AG09309 (cell line): ENCODE data around the gene C12orf57.

ENCODE experiments used
- DNase-seq: peaks from one replicate; pipeline ENCODE4 v3.0.0-alpha.2; 2010; ENCODE audit warnings: low read depth
- H3K4me3 ChIP-seq: 2 replicates; pipeline ENCODE4 v1.5.1; 2011; ENCODE audit warnings: mild to moderate bottlenecking, low read depth, low read length, moderate library complexity; ENCODE audit not compliant: control insufficient read depth
- TF ChIP-seq, protein P1 (sequence below): IDR thresholded peaks from 2 replicates; pipeline ENCODE4 v1.5.1; 2011; ENCODE audit warnings: mild to moderate bottlenecking, low read depth, low read length, inconsistent platforms; ENCODE audit not compliant: insufficient read depth, control insufficient read depth; ENCODE audit errors: missing control alignments

Gene C12orf57

DNA sequence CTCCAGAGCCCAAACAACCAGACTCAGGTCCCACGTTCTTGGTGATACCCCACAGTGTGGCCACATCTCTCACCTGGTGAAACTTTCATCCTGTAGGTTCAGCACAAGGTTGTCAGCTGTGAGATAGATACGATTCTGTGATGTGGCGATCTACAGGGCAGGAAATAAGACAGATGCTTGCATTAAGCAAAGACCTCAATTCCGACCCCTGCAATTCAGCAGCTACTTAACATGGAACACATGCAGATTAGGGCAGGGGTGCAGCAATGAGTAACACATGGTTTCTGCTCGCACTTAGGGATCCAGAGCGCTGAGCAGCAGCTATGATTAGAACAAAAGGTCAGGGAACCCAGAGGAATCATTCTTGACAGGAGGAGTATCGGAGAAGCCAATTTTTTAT lies 22.5 kb downstream of the C12orf57 start:
- DNase-seq = no peak
- TF ChIP-seq, protein P1, sequence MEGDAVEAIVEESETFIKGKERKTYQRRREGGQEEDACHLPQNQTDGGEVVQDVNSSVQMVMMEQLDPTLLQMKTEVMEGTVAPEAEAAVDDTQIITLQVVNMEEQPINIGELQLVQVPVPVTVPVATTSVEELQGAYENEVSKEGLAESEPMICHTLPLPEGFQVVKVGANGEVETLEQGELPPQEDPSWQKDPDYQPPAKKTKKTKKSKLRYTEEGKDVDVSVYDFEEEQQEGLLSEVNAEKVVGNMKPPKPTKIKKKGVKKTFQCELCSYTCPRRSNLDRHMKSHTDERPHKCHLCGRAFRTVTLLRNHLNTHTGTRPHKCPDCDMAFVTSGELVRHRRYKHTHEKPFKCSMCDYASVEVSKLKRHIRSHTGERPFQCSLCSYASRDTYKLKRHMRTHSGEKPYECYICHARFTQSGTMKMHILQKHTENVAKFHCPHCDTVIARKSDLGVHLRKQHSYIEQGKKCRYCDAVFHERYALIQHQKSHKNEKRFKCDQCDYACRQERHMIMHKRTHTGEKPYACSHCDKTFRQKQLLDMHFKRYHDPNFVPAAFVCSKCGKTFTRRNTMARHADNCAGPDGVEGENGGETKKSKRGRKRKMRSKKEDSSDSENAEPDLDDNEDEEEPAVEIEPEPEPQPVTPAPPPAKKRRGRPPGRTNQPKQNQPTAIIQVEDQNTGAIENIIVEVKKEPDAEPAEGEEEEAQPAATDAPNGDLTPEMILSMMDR = no peak
- H3K4me3 ChIP-seq = no peak overlapping the region

DNA sequence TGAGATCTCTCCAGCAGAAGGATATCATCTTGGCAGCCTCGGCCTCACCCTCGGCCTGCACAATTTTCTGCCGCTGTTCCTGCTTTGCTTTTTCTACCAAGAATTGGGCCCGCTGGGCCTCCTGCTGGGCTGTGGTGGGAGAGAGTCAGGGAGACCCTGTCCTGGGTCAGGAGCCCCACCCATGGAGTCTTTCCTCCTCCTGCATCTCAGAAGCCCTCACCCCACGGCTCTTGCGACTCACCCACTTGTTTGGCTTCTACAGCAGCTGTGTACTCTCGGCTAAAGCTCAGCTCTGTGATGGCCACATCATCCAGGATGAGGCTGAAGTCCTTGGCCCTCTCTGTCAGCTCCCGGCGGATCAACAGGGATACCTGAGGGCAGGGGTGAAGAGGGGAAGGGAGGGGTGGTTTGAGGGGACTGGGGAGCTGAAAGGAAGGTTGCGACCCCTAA lies 23.9 kb downstream of the C12orf57 start:
- DNase-seq = no peak
- TF ChIP-seq, protein P1 = no peak
- H3K4me3 ChIP-seq = no peak overlapping the region

DNA sequence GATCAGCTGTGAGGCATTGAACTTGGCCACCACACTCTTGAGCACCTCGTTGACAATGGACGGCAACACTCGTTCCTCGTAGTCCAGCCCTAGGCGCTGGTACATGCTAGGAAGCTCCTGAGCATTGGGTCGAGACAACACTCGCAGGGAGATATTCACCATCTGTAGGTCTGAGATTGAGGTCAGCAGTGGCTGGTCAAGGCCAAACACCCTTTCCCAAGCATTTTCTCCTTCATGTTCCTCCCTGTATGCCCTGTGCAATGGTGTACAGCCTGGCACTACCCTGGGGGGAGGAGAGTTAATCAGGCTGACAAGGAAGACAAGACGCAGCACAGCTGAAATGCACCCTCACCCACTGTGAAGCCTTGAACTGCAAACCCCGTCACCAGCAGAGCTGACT lies 24.6 kb downstream of the C12orf57 start:
- H3K4me3 ChIP-seq = no peak overlapping the region
- no peak for DNase-seq
- TF ChIP-seq, protein P1 = no peak

DNA sequence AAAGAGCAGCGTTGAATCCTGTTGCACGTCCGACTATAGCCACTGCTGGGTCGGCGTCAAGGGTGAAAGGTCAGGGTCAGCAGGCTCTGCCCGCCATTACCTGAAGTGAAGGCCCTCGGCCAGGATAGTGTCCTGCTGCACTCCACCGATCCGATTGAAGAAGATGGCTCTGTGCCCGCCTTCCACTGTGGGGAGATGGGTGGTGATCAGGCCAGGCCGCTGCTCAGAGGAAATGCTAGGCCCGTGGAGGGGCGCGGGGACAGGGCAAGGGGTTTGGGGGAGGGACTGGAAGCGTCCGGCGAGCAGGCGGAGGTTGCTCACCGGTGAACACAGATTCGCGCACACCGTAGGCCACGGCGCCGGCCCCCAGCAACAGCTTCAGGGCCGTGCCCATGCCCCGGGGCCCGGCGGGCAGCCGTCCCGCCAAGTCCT lies 26.3 kb downstream of the C12orf57 start:
- peak overlapping the region; percentile 95 for H3K4me3 ChIP-seq
- TF ChIP-seq, protein P1 = no peak
- DNase-seq = no peak

DNA sequence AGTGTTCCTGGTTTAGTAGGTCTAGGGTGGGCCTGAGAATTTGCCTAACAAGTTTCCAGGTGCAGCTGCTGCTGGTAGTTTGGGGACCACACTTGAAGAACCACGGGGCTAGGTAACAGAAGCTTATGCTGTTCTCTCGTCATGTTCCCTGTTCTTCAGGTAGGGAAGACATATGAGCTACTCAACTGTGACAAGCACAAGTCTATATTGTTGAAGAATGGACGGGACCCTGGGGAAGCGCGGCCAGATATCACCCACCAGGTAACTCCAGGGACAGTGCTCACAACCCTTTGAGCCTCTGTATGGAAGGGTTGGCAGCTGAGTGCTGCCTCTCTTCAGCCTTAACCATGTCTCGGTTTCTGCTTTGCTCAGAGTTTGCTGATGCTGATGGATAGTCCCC lies 30.4 kb downstream of the C12orf57 start:
- TF ChIP-seq, protein P1 = no peak
- DNase-seq = no peak
- H3K4me3 ChIP-seq = no peak overlapping the region

DNA sequence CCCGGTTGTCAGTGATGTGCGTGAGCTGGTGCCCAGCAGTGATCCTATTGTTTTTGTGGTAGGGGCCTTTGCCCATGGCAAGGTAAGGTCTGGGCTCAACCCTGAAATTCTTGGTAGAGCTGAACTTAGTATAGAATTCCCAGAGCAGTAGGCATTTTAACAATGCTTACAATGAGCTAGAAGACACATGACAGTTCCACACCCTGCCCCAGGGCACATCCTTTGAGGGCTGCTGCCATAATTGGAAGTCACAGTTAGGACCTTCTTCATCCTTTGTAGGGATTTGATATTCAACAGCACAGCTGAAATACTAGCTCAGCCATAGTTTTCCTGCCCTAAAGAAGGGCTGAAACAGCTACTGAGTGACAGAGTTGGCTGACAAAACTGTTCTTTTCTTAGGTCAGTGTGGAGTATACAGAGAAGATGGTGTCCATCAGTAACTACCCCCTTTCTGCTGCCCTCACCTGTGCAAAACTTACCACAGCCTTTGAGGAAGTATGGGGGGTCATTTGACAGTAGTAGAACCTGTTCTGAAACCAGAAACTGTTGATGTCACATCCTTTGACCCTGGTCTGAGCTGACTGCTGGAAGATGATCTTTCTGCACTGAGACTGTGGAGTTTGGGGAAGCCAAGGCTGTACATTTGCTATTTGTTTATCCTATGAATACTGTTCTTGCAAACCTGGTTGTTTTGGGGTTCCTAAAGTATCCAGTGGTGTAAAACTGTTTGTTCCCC lies 31.6 kb downstream of the C12orf57 start:
- no peak for DNase-seq
- H3K4me3 ChIP-seq = no peak overlapping the region

More for the DNA sequence above, 31.6 kb downstream of the C12orf57 start:
- TF ChIP-seq, protein P1 = no peak
